Epidermal melanocyte (primary cell): ENCODE results near the gene SNAI3.
A peak's percentile ranks its signal among the peaks of the same experiment; 100 is the strongest.

Source experiments
- DNase-seq: peaks from one replicate; pipeline ENCODE4 v3.0.0; 2011; ENCODE audit warnings: low spot score; ENCODE audit not compliant: insufficient read length

SNAI3 gene

GRCh38 chr16:88721815-88722755, 35.8 kb upstream of the SNAI3 start:
- DNase-seq: no peak

GRCh38 chr16:88721236-88721635, 34.9 kb upstream of the SNAI3 start:
- no peak for DNase-seq

DNA sequence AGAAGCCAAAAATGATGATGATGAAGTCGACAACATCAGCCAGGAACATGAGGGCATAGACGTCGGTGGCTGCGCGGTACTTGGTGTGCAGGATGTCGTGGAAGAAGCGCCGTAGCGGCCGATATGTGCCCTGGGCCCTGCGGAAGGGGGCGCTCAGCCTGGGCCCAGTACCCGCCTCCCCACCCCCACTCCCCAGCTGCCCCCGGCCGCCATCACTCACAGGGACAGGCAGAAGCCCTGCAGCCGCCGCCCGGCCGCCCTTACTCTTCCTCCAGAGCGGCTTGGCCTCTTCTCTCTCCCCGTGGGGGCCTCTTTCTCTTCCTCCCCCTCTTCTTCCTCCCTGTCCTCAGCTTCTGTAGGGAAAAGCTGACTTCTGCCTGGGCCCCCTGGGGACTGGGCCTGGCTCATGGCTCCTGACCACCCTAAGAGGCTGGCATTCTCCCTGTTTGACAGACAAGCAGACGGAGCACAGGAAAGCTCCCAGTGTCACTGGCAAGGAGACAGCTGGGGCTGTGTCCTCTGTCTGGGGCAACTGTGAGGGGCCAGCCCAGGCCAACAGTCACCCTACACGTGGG, 34.2 kb upstream of the SNAI3 start:
- no peak for DNase-seq

- no peak for DNase-seq
These were observed 33.6 kb upstream of the SNAI3 start for GRCh38 chr16:88719933-88720296.

DNA sequence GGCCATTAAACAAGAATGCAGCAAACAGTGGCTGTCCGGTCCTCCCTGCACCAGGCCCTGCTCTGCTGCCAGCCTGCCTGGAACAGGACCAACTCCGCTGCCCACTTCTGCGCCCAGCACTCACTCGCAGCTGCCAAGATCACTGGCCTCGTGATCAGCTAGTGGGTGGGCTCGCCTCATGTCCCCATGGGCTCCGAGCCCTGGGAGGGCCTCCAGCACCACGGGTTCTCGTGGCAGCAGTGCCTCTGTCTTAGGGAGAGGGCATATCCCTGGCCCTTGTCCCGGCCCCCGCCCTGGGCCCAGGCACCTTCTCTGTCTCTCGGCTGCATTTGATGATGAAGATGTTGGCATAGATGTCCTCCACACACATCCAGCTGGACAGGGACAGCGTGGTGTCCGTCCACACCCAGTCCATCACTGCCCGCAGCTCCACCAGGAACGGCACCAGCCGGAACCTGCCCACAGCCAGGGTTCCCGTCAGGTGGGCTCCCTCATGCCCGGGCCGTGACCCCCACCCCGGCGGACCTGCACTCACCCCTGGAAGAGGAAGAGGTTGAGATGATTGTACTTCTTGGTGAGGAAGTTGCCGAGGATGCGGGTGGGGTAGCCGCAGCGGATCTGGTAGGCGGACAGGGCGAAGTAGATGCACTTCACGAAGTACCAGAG, 33.1 kb upstream of the SNAI3 start:
- DNase-seq: no peak

GRCh38 chr16:88718178-88718577, 31.9 kb upstream of the SNAI3 start:
- no peak for DNase-seq

- no peak for DNase-seq
These were observed 30.3 kb upstream of the SNAI3 start for GRCh38 chr16:88716601-88717001.

GRCh38 chr16:88716201-88716600, 29.9 kb upstream of the SNAI3 start:
- no peak for DNase-seq

- no peak for DNase-seq
These were observed 29.2 kb upstream of the SNAI3 start for GRCh38 chr16:88715312-88716190.

- no peak for DNase-seq
These were observed 28.4 kb upstream of the SNAI3 start for GRCh38 chr16:88714420-88715302.

DNA sequence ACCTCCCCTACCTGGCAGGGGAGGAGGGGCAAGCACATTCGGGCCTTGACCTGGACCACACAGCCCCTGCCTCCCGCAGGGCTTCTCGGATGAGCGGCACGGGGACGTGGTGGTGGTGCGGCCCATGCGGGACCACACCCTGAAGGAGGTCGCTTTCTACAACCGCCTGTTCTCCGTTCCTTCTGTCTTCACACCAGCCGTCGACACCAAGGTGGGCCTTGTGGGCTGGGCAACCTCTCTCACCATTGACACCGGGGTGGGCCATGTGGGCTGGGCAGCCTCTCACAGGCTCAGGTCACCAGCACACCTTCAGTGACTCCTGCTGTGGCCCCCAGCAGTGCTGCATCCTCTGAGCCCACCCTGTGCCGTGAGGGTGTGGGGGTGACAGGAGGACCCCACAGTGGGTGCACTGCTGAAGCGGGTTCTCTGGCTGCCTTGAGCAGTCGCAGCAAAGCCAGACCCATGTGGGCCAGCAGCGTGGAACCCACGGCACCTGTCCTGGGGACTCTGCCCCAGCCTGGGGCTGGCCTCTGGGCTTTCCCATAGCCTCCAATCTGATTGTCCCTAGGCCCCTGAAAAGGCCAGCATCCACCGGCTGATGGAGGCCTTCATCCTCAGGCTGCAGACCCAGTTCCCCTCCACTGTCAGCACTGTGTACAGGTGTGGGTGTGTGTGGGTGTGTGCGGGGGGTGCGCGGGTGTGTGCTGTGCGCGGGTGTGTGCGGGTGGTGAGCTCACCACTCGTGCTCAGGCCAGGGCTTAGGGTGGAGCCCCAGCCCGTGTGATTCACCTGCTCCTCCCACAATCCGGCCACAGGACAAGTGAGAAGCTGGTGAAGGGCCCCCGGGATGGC, 27.5 kb upstream of the SNAI3 start:
- DNase-seq: no peak

- no peak for DNase-seq
These were observed 26.7 kb upstream of the SNAI3 start for GRCh38 chr16:88713054-88713453.

GRCh38 chr16:88712362-88712979, 26.2 kb upstream of the SNAI3 start:
- no peak for DNase-seq

- DNase-seq: no peak
These were observed 25.5 kb upstream of the SNAI3 start for GRCh38 chr16:88711750-88712340.

DNA sequence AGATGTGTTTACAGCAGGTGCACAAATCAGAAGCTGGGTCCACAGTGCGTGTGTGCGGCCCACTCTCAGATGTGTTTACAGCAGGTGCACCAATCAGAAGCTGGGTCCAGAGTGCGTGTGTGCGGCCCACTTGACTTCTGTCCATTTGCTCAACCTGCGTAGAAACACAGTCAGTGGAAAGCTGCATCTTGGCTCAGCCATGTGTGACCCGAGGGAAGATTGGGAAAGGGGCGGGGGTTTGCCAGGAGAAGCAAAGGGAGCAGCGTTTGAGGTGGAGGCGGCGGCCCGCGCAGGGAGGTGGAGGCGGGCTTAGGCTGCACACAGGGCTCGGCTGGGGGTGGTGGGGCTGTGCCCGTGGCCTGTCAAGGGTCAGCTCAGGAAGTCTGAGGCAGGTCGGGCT, 24.2 kb upstream of the SNAI3 start:
- DNase-seq: no peak

DNA sequence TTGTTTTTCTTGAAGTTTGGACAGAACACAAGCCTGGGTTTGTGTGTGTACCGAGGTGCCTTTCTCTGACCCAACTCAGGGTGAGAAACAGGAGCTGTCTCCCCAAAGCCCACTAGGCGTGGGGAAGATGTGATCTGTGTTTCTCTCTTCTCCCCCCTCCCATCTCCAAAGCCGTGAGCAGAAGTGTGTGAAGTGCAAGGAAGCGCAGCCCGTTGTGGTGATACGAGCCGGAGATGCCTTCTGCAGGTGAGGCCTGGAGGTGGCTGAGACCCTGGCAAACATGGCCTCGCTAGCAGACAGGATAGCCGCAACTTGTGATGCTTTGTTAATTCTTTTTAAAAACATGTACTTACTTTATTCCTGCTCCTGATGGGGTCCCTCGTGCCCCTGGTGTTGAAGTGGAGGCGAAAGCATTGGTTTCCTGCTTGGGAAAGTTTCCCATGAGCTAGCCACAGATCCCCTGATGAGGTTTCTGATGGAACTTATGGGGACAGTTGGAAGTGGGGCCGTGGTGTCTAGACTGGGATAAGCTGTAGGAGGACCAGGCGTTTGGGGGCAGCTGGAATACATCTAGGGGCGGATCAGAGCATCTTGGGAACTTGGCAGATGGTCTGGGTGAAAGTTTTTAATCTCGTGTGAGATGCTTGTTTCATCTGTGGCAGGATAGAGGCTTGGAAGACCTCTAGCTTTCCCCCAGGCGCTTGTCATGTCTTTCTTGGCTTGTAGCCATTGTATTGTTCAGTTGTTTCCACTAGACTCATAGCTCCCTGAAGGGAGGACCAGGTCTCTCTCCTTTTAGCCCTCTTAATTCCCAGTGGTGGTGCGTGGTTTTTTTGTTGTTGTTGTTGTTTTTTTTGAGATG, 20.9 kb upstream of the SNAI3 start:
- no peak for DNase-seq

GRCh38 chr16:88706229-88706964, 20.1 kb upstream of the SNAI3 start, which contains the start of the genes CTU2 and RNF166:
Gene CTU2 (plus strand): TSS chr16:88706503. CDS start chr16:88706531, 28 bp downstream.
Gene RNF166 (minus strand): TSS chr16:88706408. CDS start chr16:88706325, 83 bp downstream.
- DNase-seq: peak; percentile 99
